ENCODE results near the gene MMP17. TPM values are rescaled to one million over a fixed set of nuclear protein-coding genes. Genes with fewer than 3 reads are reported as not detected.

The MMP17 gene
- total and polyA plus RNA-seq, 2 donors (not counting 1 experiment from before 2014, with no cell fraction given) = 14.8 to 140 TPM

DNA sequence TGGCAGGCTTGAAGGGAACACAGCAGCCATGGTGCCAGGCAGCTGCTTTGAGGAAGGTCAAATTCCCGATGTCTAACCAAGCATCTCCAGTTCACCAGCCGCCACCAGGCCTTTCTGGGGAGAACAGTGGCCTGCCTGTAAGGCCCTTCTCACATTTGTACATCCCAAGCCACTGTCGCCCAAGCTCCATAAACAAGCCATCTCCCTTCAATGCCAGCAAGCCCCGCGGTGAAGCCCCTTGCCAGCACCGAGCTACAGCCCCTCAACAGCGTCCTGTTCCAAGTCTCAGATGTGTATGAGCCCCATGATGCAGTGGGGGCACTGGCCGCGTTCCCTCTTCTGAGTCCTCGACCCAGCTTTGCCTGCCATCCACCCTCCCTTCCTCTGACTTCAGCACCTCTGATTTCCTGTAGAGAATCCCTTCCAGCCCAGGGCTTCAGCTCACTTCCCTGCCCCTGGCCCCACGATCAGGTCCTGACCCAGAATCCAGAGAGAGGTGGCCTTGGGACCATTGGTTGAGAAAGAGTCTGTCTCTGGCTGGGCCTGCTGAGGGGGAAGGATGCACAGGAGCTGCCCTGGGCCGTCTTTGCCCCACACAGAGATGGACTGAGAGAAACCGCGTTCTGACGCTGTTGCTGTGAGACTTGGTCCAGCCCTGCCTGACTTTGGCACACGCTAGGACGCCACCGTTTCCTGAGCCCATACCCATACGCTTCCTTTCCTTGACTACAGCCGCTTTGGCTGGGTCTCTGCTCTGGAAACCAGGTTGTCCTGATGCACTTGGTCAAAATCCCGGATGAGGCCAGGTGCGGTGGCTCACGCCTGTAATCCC is 1.9 kb upstream of the MMP17 start:
- DNase-seq = no peak
- no peak for ATAC-seq (ENCODE audit: low read depth)
- H3K4me1 ChIP-seq (ENCODE audit: control insufficient read depth in 2 of 2, insufficient read depth in 2 of 2, low read length in 2 of 2) = peaks cover 32 to 45% of the 10 kb centered on the region in 2 donors
- H2AFZ ChIP-seq (ENCODE audit: insufficient read depth, low read depth, low read length, poor library complexity, severe bottlenecking) = no peak overlapping the region
- intact Hi-C loops (cut with micrococcal nuclease) = loop anchor here (5.0 to 10.0 kb wide), 2 partner anchors 98 to 909 kb away; partner anchors contain the start of gene PUS1
- ChIA-PET CTCF (interaction anchor here (2.4 to 2.9 kb wide), 2 partner anchors 71 to 694 kb away, joined by 6 to 10 read pairs; no protein-coding TSS in a partner anchor), POLR2A (no interaction called here)
- no peak overlapping the region for H3K4me2 ChIP-seq (replicated peaks; ENCODE audit: low read depth, low read length, poor library complexity, severe bottlenecking)
- peaks cover 8% of the 10 kb centered on the region for H3K27me3 Mint-ChIP-seq
- peaks cover 0 to 4% (median 0%) of the 10 kb centered on the region in 3 donors for H3K9me3 ChIP-seq (ENCODE audit: control extremely low read depth in 1 of 3, control insufficient read depth in 2 of 3, insufficient read depth in 1 of 3, low read length in 2 of 3)
- H3K4me1 Mint-ChIP-seq = peaks cover 39% of the 10 kb centered on the region
- no peak overlapping the region for H3K4me3 ChIP-seq (ENCODE audit: control extremely low read depth in 1 of 5, extremely low read depth in 1 of 5, insufficient read depth in 1 of 5, low read depth in 2 of 5, low read length in 4 of 5)
- no peaks in the 10 kb centered on the region for H3K9me3 Mint-ChIP-seq (ENCODE audit: insufficient read depth)
- peaks cover 0 to 17% (median 6%) of the 10 kb centered on the region in 4 experiments for H3K27me3 ChIP-seq (replicated peaks in 1 of 4; ENCODE audit: control extremely low read depth in 1 of 4, control insufficient read depth in 3 of 4, insufficient read depth in 4 of 4, low read length in 3 of 4)
- no peaks in the 10 kb centered on the region for H3K36me3 ChIP-seq (replicated peaks in 1 of 2; ENCODE audit: control extremely low read depth in 1 of 2, control insufficient read depth in 1 of 2, extremely low read depth in 1 of 2, insufficient read depth in 2 of 2, low read length in 1 of 2)
- peaks cover 22% of the 10 kb centered on the region for H3K79me2 ChIP-seq (ENCODE audit: control insufficient read depth, insufficient read depth, low read length)
- no peak overlapping the region for H3K27ac ChIP-seq (ENCODE audit: low read length in 2 of 2)
- peak overlapping the region; percentile 59 for H3K4me3 Mint-ChIP-seq
- TF ChIP-seq EZH2 (IDR thresholded peaks at IDR 0.05; ENCODE audit: borderline replicate concordance, insufficient read depth, low read depth, low read length, poor library complexity, severe bottlenecking) (no peak), CTCF (IDR thresholded peaks at IDR 0.05) (no peak)
- H3K9ac ChIP-seq (ENCODE audit: low read length) = no peak overlapping the region
- peaks cover 21% of the 10 kb centered on the region for H4K20me1 ChIP-seq (ENCODE audit: control insufficient read depth, insufficient read depth, low read length, poor library complexity, severe bottlenecking)
- peak overlapping the region; percentile 41 for H3K27ac Mint-ChIP-seq
- WGBS (ENCODE audit: insufficient coverage) = 90% methylated on average over 20 of the region's 23 CpGs
